Measurements from ENCODE around the gene SSBP2.
"Not testable (repeated sequence)": the region's sequence is repeated elsewhere in the genome, so short reads cannot be mapped to it uniquely, and the experiment has no call there.

Gene SSBP2

DNA sequence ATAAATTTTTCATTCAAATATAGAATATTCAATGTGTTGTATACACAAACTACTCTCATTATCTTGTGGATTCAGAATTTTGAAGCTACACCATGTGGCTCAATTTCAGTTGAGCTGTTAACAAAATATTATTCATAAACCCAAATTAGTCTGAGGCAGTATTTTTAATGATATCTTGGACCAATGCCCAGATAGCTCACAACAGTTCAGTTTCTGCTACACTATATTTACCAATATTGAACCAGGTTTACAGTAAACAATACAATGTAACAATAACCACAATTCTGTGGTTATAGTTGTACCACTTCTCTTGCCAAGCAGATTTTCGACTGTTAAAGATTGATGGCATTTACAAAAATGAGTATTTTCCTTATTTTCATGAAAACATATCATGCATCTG is 99.9 kb downstream of the SSBP2 start:
- DNase-seq = no peak

DNA sequence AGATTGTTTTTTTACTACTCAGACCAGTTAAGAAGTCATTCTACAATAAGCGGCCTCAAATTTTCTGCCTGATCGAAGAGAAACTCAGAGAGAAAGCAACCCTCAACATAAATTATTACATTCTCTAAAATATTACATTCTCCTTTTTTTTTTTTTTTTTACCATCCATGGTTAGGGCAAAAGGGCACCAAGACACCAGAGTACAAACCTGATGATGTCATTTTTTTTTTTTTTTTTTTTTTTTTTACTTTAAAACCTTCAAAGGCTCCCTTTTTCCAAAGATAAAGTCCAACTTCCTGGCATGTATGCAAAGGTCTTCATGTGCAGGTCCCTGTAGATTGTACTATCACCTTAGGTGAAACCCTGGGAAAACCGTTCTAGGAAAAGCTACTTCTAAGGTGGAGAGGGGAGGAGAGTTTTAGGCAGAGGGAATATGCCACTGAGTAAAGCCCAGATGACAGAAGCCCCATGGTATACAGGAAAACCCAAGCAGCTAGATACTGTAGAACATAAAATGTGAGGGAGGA is 104.4 kb downstream of the SSBP2 start:
- DNase-seq = no peak

DNA sequence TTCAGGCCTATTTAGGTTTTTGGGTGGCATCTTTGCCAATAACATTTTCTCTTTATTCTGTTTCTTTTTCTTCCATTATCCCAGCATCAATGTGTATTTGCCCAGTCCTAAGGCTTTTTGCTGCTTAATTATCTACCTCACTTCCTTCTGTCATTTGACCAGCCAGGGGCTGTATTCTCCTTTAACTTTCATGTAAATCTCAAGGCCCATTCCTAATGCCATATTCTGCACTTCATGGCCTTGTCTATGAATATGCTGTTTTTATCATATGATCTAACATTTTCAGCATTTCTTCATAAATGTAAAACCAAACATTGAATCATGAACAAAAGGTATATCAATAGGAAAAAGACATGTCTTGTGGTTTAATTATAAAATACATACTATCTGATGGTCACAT is 108.7 kb downstream of the SSBP2 start:
- no peak for DNase-seq

DNA sequence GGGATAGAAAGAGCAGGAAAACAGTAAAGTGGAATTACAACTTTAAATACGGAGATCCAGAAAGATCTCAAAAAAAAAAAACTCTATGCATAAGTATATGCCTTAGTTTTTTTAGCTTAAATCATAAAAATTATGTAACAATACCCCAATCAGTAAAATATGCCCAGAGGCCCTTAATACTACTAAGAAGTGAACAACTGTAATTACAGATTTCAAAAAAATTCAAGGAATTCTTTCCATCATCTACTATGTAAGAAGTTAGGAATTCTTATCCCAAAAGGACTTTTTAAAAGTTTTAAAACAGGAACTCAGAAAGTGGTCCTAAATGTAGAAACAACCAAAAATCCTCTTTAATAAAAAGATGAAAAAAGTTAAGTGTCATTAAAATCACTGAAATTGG is 111.3 kb downstream of the SSBP2 start:
- DNase-seq = no peak

DNA sequence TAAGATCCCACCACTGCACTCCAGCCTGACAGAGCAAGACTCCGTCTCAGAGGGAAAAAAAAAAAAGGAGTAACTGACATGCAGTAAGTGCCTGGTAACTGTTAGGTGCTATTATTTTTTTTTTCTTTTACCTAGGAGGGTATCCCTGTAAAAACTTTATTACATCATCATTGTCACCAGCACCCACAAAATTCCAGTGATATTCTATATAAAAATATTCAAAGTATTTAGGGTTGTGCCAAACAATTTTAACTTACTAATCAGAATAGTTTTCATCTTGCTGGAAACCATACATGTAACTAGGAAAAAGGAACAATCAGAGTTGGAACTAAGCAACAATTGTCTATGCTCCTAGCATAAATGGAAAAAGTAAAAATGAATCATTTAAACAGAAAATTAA is 112.4 kb downstream of the SSBP2 start:
- no peak for DNase-seq

DNA sequence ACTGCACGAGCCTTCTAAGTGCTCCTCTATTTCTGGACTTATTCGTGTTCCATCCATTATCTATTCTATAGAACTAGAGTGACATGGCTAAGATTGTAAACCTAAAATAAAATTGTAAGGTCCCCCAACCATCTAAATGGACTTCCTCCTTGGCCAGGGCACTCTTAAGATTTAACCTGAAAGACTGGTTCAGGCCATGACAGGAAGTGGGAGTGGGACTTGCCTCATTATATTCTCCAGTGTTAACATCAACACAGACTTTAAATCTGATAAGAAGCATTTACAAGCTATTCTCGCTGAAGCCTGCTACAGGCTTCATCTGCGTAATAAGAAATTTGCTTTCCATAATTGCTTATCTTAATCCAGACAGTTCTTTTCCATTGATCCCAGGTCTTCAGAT is 117.0 kb downstream of the SSBP2 start:
- DNase-seq = no peak

DNA sequence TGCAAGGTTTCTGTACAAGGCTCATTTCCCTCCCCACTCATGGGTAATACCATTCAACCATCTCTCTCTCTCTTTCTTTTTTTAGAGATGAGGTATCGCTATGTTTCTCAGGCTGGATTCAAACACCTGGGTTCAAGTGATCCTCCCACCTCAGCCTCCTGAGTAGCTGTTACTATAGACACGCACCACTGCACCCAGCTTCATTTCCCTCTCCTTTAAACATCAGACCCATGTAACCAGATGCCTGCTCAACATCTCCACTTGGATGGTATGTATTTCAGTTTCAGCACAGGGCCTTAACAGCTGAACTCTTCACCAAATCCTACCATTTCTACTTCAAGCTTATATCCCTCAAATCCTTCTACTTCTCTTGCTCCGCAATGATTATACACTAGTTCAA is 117.4 kb downstream of the SSBP2 start:
- no peak for DNase-seq

DNA sequence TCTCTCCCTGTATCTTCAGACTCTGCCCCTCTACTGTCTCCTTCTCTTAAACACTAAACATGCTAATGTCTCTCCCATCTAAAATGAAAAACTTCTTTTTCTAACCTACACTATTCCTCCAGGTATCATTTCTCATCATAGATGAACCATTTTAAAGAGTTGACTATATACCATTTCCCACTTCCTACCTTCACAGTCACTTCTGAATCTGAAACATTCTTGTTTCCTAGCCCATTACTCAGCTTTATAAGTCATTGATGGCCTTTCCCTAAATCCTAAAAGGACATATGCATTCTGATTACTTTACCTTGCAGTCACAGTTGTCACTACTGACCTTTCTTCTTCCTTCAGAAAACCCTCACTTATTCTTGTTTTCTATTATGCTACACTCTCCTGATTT is 118.2 kb downstream of the SSBP2 start:
- no peak for DNase-seq

DNA sequence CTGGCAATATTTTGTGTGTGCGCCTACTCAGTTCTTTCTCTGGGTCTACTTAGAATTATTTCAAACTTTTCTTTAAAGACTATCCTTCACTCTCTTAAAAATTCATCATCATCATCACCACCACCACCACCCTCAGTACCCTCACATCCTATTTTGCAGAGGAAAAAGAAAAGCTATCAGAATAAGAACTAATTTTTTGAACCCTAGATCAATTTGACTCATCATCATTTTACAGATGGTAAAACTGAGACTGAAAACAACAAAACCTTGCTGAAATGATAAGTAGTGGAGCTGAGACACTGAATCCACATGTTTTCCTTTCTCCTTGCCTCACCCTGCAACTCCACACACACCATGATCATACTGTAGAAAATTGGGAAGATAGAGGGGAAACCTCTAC is 119.3 kb downstream of the SSBP2 start:
- DNase-seq = no peak

DNA sequence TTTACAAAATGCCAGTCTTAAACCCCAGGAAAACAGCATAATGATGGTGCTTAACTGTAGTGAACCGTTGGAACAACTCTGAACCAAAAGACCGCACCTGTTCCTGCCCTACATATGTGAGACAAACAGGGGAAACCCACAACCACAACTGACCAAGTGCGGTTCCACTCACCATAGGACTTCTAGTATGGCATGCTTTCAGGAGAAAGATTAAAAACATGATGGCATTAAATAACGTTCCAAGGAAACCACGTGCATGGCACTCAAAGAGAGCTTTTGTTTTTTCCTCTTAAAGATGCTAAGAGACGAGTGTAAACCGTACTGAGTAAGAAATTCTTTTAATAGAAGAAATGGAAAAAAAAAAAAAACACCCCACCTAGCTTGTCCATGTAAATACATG is 119.8 kb downstream of the SSBP2 start:
- no peak for DNase-seq

DNA sequence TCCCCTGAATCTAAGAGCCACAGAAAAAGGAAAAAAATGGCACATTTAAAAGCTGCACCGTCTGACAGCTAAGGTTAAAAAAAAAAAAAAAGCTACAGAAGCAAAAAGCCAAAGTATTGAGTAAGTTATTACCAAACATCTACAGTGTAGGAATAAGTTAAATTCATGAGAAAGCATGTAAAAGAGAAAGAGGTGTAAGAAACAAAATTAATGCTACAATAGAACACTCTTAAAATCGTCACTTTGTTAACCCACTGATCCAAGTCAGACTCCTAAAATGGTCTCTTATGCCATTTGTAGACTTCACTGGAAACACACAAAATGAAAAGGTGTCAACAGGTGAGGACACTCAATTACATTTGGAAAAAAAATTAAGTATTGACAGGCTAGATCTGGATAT is 120.2 kb downstream of the SSBP2 start:
- no peak for DNase-seq

DNA sequence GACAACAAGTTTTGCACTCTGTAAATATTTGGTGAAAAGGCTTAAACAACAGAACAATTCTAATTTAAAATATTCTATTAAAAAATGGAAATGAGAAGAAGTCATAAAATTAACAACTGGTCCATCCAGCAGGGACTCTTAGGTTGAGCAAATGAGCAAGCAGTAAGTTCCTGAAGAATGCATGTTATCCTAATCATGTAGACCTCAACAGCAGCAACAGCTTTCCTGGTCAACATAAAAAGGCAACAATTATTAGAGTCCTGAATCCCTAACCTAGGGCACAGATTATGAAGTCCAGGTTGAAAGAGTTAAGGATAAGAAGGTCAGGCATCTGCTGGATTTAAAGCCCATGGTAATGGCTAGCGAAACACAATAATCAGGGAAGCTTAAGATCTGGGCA is 120.9 kb downstream of the SSBP2 start:
- DNase-seq = no peak

DNA sequence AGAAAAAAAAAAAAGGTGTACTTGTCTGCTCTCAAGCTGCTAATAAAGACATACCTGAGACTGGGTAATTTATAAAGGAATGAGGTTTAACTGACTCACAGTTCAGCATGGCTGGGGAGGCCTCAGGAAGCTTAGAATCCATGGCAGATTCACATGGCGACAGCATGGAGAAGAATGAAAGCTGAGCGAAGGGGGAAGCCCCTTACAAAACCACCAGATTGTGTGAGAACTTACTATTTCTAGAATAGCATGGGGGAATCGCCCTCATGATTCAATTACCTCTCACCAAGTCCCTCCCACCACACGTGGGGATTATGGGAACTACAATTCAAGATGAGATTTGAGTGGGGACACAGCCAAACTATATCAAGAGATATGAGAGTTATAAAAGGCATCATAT is 122.8 kb downstream of the SSBP2 start:
- not testable (repeated sequence) for DNase-seq

DNA sequence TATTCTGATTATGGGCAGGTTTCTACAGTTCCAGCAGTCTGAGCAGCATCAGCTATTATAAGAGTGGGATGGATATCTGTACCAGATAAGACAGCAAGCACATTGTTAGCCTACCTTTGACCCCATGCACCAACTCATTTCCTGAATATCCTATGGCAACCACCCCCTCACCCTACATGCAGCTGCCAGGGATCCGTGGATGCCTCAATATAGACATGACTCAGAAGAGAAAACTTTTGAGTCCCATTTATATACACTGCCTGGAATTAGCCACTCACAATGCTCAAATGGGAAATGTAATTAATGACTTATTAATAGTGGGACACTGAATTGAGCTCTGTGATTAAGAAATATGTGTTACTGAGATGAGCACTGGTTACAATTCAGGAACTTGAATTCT is 124.4 kb downstream of the SSBP2 start:
- peak; percentile 28 for DNase-seq

DNA sequence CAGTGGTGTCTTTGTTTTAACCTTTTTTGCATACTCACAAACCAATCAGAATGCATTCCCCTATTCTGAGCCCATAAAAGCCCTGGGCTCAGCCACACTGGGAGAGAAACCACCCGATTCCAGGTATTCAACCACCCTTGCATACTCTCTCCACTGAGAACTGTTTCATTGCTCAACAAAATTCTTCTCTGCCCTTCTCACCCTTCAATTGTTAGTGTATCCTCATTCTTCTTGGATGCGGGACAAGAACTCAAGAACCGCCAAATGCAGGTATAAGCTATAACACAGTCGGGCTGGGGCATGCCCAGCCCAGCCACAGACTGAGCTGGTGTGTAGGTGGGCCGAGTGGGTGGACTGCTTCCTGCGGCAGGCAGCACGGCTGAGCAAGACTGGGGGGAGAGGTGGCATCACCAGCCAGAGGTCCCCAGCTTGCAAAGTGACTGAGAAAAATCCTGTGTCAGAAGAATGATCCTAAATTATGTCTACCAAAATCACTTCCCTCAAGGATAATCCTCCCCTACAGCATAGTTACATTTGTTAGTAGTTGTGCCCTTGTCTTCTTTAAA is 141.0 kb downstream of the SSBP2 start:
- DNase-seq = no peak

DNA sequence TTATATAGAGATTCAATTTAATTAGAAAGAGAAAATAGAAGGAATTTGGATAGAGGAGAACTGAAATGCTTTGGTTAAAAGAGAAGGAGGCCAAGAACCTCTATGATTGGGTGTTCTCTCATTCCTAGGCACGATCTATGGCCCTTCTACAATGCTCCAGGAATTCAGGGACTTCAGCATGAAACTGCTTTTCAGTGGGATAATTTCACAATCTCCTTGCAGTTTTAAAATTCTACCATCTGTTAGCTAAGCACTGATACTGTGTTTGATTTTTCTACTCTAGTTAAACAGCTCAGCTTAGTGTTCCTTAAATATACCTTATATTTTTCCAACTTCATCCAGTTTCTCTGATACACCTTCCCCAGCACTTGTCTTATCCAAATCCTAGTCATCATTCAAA is 141.9 kb downstream of the SSBP2 start:
- DNase-seq = no peak

DNA sequence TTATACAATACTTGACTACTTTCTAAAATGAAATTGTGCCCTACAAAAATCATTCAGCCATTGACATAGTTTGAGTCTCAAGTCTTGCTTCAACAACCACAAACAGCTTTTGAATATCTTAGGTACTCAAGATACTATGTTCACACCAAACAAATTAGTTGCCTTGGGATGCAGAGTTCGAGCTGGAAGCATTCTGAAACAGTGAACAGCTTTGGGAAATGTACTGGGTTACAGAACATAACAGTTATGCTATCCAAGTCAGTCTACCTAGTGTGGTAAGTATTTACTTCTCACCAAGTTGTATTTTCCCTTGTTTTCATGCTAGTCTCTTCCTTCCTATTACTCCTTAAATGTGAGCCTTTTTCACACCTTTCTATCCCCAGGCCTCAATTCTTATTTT is 143.2 kb downstream of the SSBP2 start:
- DNase-seq = no peak

DNA sequence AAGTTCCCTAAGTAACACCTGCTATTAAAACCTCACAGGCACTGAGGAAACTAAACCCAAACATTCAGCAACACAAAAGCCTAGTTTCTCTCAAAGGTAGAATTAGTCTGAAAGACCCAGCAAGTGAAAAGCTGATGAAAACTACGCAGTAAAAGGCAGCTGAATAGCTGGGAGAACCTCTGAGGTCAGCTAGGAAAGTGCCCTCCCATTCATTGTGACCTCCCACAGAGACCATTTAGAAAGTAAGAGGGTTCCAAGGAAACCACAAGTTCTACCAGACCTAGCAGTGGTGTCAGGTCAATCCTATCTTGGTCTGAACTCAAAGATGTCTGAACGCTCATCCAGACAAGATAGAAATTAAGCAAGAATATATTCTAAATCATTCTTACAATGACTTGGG is 144.7 kb downstream of the SSBP2 start:
- DNase-seq = no peak

DNA sequence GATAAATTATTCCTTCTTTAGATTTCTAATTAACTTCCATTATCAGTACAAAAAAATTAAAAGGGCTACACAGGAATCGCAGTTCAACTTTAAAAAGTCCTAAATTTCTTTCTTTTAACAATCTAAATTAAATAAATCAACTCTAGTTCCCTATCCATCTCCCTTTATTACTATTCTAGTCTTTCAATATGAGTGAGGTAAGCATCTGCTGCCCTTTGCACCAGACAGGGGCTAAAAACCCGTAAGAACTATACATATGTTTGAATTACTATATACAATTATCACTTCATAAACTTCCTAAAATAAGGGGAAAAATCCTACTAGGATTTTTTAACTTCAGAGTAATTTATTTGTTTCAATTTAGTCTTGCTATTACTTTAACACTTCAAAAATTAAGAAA is 145.6 kb downstream of the SSBP2 start:
- DNase-seq = no peak

DNA sequence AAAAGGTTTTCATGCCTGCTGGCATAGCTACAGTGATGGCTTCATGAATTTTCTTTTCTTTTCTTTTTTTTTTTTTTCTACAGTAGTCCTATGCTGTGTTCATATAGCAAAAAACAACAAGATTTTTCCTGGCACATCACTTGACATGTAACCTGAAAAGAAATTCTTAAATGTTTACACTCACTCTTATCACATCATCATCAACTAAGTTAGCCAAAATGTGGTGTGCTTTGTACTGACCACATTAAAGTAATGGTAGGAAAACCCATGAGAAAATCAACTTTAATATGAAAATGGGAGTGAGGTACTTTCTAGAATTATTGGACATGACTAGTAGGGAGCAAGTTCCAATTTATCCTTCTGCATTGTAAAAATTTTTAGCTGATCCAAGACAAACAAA is 146.7 kb downstream of the SSBP2 start:
- no peak for DNase-seq

DNA sequence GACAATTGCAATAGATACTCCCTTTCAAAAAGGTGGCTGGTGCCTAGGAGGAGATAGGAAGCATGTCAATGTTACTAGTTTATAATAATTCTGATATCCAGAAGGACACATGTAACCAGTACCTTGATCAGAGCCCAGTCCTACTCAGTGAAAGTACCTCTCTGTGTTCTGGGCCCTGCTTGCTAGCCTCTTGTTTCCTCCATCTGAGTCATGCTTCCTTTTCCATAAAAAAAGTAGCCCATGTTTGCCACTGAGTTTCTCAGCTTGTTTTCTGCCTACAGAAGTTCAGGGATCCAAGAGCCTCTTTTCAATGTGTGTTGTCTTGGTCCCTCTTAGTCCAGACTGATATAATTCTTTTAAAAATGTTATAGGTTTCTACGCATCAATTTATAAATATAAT is 149.0 kb downstream of the SSBP2 start:
- DNase-seq = no peak

DNA sequence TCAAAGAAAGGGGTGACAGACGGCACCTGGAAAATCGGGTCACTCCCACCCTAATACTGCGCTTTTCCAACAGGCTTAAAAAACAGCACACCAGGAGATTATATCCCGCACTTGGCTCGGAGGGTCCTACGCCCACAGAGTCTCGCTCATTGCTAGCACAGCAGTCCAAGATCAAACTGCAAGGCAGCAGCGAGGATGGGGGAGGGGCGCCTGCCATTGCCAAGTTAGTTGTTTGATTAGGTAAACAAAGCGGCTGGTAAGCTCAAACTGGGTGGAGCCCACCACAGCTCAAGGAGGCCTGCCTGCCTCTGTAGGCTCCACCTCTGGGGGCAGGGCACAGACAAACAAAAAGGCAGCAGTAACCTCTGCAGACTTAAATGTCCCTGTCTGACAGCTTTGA is 158.8 kb downstream of the SSBP2 start:
- not testable (repeated sequence) for DNase-seq

DNA sequence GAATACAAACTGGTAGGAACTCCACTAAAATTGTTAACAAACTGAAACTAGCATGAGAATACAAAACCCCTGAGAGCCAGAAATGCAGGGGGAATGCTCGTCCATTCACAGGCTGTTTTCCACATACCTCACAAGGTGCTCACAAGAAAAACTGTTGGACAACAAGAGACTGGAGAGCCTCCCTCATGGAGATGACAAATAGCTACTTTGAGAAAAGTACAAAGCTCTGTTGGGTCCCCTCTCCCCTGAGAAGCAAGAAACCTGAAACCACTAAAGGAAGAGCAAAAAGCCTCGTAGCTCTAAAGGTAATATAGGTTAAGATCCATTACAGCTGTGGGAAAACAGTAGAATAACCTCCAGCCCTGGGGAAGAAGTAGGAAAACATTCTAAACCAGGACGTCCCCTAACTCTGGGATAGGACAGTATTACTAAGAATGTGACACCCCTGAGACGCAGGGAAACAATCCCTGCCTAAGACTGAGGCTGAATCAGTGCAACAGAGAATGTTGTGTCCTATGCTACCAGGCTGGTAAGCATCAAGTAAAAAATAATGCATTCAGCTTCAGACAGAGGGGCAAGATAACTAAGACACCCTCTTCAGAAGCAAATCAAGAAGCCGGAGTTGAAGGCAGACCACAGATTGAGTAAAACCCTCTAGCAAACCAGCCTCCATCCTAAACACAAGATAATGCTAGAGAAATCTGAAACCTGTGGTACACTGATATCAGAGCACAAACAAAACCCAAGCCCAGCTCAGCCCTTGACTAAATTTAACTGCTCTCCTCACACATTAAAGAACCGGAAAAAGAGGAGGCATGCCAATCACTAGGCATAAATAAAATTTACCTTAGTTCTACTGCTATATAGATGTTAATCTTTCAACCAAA is 160.2 kb downstream of the SSBP2 start:
- no peak for DNase-seq

DNA sequence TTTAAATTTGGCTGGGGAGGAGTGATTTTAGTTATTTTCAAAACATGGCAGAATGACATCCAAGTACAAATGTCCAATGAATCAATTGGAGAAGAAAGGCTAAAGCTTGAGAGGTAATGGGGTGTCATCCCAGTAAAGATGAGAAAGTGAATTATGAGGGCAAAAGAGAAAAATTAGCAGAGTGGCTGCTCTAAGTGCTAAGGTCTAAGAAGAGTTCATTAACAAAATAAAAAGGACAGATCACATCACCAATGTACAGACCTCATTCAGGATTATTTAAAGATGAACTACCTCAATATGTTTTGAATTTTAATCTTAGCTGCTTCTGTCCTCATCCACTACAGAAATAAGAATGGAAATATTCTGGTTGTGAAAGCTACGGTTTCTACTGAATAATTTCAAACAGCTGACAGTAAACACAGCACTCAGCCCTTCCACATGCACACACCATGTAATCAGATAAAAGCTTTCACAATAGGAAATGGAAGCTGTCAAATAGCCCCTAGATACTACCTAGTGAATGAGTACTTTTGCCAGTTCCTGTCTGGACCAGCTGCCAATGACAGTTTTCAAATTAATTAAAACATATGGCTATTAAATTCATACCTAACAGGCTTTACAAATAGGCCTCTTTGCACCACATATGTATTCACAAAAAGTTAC is 171.5 kb downstream of the SSBP2 start:
- DNase-seq = no peak

All from left hindlimb (tissue), 1 donor.